ENCODE data around the gene CBX7. TPM values are rescaled to one million over a fixed set of nuclear protein-coding genes. Genes with fewer than 3 reads are reported as not detected.

CBX7 gene
- total and polyA plus RNA-seq, 9 donors: 2.4 to 5.1 (median 3.2) TPM

DNA sequence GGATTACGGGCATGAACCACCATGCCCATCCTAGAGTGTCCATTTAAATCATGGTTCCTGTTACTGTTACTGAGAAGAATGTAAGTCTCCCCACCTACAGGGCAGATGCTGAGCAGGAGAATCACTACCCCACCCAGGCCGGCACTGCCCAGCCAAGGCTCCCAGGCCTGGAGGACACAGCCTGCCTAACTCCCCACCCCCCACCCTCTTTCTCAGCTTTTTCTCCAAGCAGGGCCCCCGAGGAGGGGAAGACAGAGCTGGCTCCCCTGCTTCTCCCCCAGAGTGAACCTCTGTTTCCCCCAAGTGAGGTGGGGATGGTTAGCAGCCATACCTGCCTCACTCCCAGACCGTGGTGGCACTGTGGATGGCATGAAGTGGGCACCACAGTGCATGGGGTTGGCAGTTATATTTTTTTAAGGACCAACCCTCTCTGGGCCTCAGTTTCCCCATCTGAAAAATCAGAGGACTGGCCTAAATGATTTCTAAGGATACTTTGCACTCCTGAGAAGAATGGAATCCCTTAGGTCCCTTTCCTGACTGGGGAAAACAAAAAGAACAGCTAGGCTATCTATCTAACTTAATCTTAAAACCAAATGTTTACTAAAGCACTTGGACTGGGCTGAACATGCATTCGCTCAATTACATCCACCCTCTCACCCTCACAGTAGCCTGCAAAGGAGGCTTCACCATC, 5.0 kb downstream of the CBX7 start:
- Histone ChIP-seq H3K4me3 (ENCODE audit: low read length) (no peak overlapping the region), H3K27me3 (ENCODE audit: control insufficient read depth, insufficient read depth, low read length) (no peaks in the 10 kb centered on the region), H3K36me3 (ENCODE audit: control insufficient read depth, insufficient read depth, low read length) (peaks cover 5% of the 10 kb centered on the region), H3K27ac (ENCODE audit: low read length) (no peak overlapping the region), H3K4me1 (ENCODE audit: control insufficient read depth, insufficient read depth, low read length) (peaks cover 23% of the 10 kb centered on the region), H3K9me3 (replicated peaks; ENCODE audit: control insufficient read depth, low read depth, low read length) (no peaks in the 10 kb centered on the region)
- 71% methylated on average over 1 of the region's 5 CpGs for WGBS (ENCODE audit: insufficient coverage)
- peak; percentile 7 for DNase-seq

DNA sequence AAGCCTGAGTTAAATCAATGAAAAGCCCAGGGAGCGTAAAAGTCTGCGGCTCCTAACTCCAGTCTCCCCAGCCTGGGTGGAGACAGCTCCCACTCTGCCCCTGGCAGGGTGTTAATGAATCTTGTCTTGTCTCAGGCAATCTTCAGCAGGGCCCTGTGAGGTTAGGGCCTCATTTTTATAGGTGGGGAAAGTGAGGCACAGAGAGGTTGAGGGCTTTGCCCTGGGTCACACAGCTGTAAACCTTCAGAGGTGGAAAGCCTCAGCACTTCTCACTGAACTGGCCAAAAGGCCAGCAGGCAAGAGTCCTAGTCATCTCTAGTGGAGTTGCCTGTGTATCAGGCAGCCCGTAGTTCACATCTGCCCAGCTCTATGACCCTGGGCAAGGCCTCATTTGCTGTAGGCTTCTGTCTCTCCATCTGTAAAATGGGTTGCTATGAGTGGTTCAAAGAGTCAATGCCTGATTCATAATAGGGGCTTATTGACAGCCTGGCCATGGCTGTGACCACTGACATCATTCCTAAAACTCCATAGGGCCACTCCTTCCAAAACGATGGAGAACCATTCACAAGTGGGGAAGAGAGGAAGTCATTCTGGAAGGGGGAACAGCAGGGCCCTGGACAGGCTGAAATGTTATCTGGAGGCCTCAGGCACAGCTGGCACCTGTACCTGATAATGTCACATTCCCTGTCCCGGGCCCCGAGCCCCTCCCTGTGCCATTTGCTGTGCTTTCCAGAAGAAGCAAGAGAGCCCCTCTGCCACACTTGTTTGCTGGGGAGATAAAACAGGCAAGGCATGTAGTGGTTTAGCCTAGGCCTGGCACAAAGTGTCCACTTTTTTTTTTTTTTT, 6.0 kb downstream of the CBX7 start:
- Histone ChIP-seq H3K27ac (ENCODE audit: low read length) (peak overlapping the region; percentile 85), H3K27me3 (ENCODE audit: control insufficient read depth, insufficient read depth, low read length) (no peaks in the 10 kb centered on the region), H3K36me3 (ENCODE audit: control insufficient read depth, insufficient read depth, low read length) (peaks cover 5% of the 10 kb centered on the region), H3K9me3 (replicated peaks; ENCODE audit: control insufficient read depth, low read depth, low read length) (no peaks in the 10 kb centered on the region), H3K4me3 (ENCODE audit: low read length) (peak overlapping the region; percentile 56), H3K4me1 (ENCODE audit: control insufficient read depth, insufficient read depth, low read length) (peaks cover 19% of the 10 kb centered on the region)
- 77% methylated on average over 3 of the region's 6 CpGs for WGBS (ENCODE audit: insufficient coverage)
- no peak for DNase-seq

GRCh38 chr22:39144101-39144767, 8.2 kb downstream of the CBX7 start:
- peak overlapping the region; percentile 14 for H3K27ac ChIP-seq (ENCODE audit: low read length)
- H3K27me3 ChIP-seq (ENCODE audit: control insufficient read depth, insufficient read depth, low read length): no peaks in the 10 kb centered on the region
- peaks cover 4% of the 10 kb centered on the region for H3K36me3 ChIP-seq (ENCODE audit: control insufficient read depth, insufficient read depth, low read length)
- 13% methylated on average over 15 of the region's 22 CpGs for WGBS (ENCODE audit: insufficient coverage)
- peaks cover 19% of the 10 kb centered on the region for H3K4me1 ChIP-seq (ENCODE audit: control insufficient read depth, insufficient read depth, low read length)
- peak; percentile 65 for DNase-seq
- peak overlapping the region; percentile 92 for H3K4me3 ChIP-seq (ENCODE audit: low read length)
- H3K9me3 ChIP-seq (replicated peaks; ENCODE audit: control insufficient read depth, low read depth, low read length): no peaks in the 10 kb centered on the region

DNA sequence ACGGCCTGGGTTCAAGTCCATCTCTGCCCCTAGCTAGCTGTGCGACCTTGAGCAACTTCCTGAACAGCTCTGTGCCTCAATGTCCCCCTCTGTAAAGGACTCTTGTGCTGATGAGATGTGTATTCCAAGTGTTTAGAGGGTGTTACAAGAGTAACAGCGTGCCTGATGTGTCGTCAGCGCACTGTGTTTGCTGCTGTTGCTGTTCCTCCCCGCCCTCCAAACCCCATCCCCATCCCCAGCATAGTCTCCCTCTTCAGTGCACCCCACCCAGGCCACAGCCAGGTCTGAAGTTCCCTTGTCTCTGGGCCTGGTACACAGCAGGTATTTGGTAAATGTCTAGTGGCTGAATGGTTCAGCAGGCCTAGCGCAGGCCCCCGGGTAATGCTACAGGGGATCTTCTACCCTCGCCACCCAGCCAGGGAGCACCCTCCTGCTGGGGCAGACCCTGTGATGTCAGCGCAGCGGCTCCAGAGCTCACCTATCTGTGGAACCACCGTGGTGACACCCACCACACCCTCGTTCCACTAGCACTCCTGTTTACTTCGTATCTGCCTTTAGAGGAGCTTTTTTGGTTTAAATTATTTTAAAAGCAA, 10.3 kb downstream of the CBX7 start:
- no peak for DNase-seq
- H3K27me3 ChIP-seq (ENCODE audit: control insufficient read depth, insufficient read depth, low read length): no peaks in the 10 kb centered on the region
- no peak overlapping the region for H3K4me3 ChIP-seq (ENCODE audit: low read length)
- WGBS (ENCODE audit: insufficient coverage): 88% methylated on average over 7 of the region's 14 CpGs
- no peak overlapping the region for H3K27ac ChIP-seq (ENCODE audit: low read length)
- H3K9me3 ChIP-seq (replicated peaks; ENCODE audit: control insufficient read depth, low read depth, low read length): no peaks in the 10 kb centered on the region
- H3K36me3 ChIP-seq (ENCODE audit: control insufficient read depth, insufficient read depth, low read length): no peaks in the 10 kb centered on the region
- peaks cover 19% of the 10 kb centered on the region for H3K4me1 ChIP-seq (ENCODE audit: control insufficient read depth, insufficient read depth, low read length)

GRCh38 chr22:39139933-39140332, 12.5 kb downstream of the CBX7 start:
- Histone ChIP-seq H3K4me3 (ENCODE audit: low read length) (no peak overlapping the region), H3K27ac (ENCODE audit: low read length) (no peak overlapping the region), H3K36me3 (ENCODE audit: control insufficient read depth, insufficient read depth, low read length) (no peaks in the 10 kb centered on the region), H3K27me3 (ENCODE audit: control insufficient read depth, insufficient read depth, low read length) (no peaks in the 10 kb centered on the region), H3K4me1 (ENCODE audit: control insufficient read depth, insufficient read depth, low read length) (peaks cover 12% of the 10 kb centered on the region), H3K9me3 (replicated peaks; ENCODE audit: control insufficient read depth, low read depth, low read length) (no peaks in the 10 kb centered on the region)
- 63% methylated on average over 3 of the region's 7 CpGs for WGBS (ENCODE audit: insufficient coverage)
- no peak for DNase-seq

DNA sequence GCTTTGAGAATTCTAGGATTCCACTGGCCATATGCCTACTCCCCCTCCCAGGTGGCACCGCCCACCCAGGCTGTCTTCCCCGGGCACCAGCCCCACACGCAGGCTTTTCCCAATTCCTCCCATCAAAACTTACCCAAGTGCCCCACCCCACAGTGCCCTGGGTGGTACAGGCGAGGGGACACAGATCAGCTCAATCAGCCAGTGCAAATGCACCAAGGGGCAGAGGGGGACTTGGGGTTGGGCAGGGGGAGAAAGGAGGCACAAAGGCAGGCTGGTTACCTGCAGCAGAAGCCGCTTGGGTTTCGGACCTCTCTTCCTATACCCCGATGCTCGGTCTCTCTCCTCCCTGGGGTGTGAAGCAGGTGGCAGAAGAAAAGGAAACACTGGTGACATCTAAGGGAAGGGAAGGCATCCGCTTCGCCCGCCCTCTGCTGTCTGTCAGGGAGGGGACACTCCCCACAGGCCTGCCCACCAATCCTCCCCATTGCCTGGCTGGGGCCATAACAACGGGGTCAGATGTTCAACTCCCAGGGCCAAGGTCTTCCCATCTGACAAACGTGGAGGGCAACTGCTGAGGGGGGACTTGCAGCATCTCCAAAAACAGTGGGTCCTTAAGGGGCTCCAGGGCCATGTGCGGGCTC, 14.0 kb downstream of the CBX7 start:
- Histone ChIP-seq H3K27me3 (ENCODE audit: control insufficient read depth, insufficient read depth, low read length) (no peaks in the 10 kb centered on the region), H3K4me3 (ENCODE audit: low read length) (no peak overlapping the region), H3K36me3 (ENCODE audit: control insufficient read depth, insufficient read depth, low read length) (no peaks in the 10 kb centered on the region), H3K9me3 (replicated peaks; ENCODE audit: control insufficient read depth, low read depth, low read length) (no peaks in the 10 kb centered on the region), H3K4me1 (ENCODE audit: control insufficient read depth, insufficient read depth, low read length) (peaks cover 3% of the 10 kb centered on the region), H3K27ac (ENCODE audit: low read length) (no peak overlapping the region)
- WGBS (ENCODE audit: insufficient coverage): 80% methylated on average over 1 of the region's 14 CpGs
- no peak for DNase-seq

DNA sequence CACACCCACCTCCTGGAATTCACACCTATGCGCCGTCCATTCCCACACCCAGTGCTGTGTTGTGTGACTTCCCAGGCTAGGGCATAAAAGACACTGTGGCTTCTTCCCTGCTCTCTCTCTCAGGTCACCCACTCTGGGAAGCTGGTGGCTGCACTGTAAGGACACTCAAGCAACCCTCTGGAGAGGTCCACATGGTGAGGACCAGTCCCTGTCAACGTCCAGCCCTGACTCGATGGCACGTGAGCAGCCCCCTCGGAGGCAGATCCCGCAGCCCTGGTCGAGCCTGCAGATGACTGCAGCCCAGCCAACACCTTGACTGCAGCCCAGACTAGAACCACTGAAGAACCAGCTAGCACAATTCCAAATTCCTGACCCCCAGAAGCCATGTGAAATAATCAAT, 16.2 kb downstream of the CBX7 start:
- Histone ChIP-seq H3K27me3 (ENCODE audit: control insufficient read depth, insufficient read depth, low read length) (no peaks in the 10 kb centered on the region), H3K27ac (ENCODE audit: low read length) (no peak overlapping the region), H3K4me3 (ENCODE audit: low read length) (no peak overlapping the region), H3K36me3 (ENCODE audit: control insufficient read depth, insufficient read depth, low read length) (peaks cover 8% of the 10 kb centered on the region), H3K9me3 (replicated peaks; ENCODE audit: control insufficient read depth, low read depth, low read length) (no peaks in the 10 kb centered on the region), H3K4me1 (ENCODE audit: control insufficient read depth, insufficient read depth, low read length) (peaks cover 6% of the 10 kb centered on the region)
- DNase-seq: no peak
- WGBS (ENCODE audit: insufficient coverage): 81% methylated on average over 7 of the region's 8 CpGs

- H3K4me1 ChIP-seq (ENCODE audit: control insufficient read depth, insufficient read depth, low read length): peaks cover 12% of the 10 kb centered on the region
- no peak overlapping the region for H3K27ac ChIP-seq (ENCODE audit: low read length)
- H3K9me3 ChIP-seq (replicated peaks; ENCODE audit: control insufficient read depth, low read depth, low read length): no peaks in the 10 kb centered on the region
- H3K27me3 ChIP-seq (ENCODE audit: control insufficient read depth, insufficient read depth, low read length): no peaks in the 10 kb centered on the region
- 11% methylated on average over 10 of the region's 15 CpGs for WGBS (ENCODE audit: insufficient coverage)
- DNase-seq: no peak
- H3K36me3 ChIP-seq (ENCODE audit: control insufficient read depth, insufficient read depth, low read length): peaks cover 8% of the 10 kb centered on the region
- H3K4me3 ChIP-seq (ENCODE audit: low read length): no peak overlapping the region
These were observed 17.2 kb downstream of the CBX7 start for GRCh38 chr22:39135092-39135896.

GRCh38 chr22:39134366-39135091, 18.0 kb downstream of the CBX7 start:
- no peak for DNase-seq
- Histone ChIP-seq H3K4me1 (ENCODE audit: control insufficient read depth, insufficient read depth, low read length) (peaks cover 12% of the 10 kb centered on the region), H3K36me3 (ENCODE audit: control insufficient read depth, insufficient read depth, low read length) (peaks cover 8% of the 10 kb centered on the region), H3K9me3 (replicated peaks; ENCODE audit: control insufficient read depth, low read depth, low read length) (no peaks in the 10 kb centered on the region), H3K27ac (ENCODE audit: low read length) (no peak overlapping the region), H3K27me3 (ENCODE audit: control insufficient read depth, insufficient read depth, low read length) (no peaks in the 10 kb centered on the region), H3K4me3 (ENCODE audit: low read length) (no peak overlapping the region)
- WGBS (ENCODE audit: insufficient coverage): 85% methylated on average over 25 of the region's 35 CpGs

All from muscle of leg (tissue), 11 donors.